SK-N-MC (cell line): Measurements from ENCODE around the gene KNG1.

Experiments used
- EZH2 ChIP-seq: fragments of 200-600 bp; sonication (generic); IDR thresholded peaks from one replicate; pipeline ENCODE4 v1.6.1; 2017; ENCODE audit warnings: antibody characterized with exemption
- POLR2AphosphoS5 ChIP-seq: IDR thresholded peaks from 2 replicates; pipeline ENCODE4 v1.6.1; 2012; ENCODE audit warnings: mild to moderate bottlenecking, low read depth, low read length, borderline replicate concordance

DNA sequence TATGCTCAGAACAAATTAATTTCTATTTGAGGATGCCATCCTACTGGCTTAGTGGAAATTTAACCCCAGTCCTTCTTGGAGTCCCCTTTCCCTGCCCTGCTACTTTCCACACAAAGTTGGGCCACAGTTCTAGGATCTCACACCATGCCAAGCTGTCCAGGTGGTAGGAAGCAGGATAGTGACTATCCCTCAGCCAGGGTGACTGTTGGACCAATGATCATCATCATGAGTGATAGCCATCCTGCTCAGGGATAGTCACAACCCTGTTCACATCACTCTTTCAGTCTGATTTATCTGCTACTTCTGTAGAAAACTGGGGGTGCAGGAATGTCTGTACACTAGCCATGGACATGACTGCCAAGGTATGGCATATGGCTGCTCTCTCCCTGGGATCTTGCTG is 38.6 kb upstream of the KNG1 start:
- no peak for TF ChIP-seq EZH2
- TF ChIP-seq POLR2AphosphoS5 = no peak
